Activated CD8-positive, alpha-beta memory T cell treated with anti-CD3 and anti-CD28 coated beads, Interleukin-2, amount 10 ng/mL, durations not matched to agents 7 days and 5 days (primary cell): Measurements from ENCODE around the gene MTHFSD. TPM values are rescaled to one million over a fixed set of nuclear protein-coding genes. Genes with fewer than 3 reads are reported as not detected.
"Not testable (repeated sequence)": the region's sequence is repeated elsewhere in the genome, so short reads cannot be mapped to it uniquely, and the experiment has no call there.

Experiments
- ATAC-seq: fragments of 150-1000 bp; cut with Tn5 transposase; one replicate; pipeline ENCODE4 v1.10.0; 2021; ENCODE audit warnings: moderate library complexity
- CTCF ChIA-PET: fragments of 350-600 bp; sonication (Branson Sonifier 250); formaldehyde crosslinking; loops from one replicate; lab custom pipeline; 2021; ENCODE audit warnings: antibody characterized with exemption; lab: Charles Lee
- DNase-seq: peaks from one replicate; pipeline ENCODE4 v3.0.0-alpha.2; 2020
- H3K27ac Mint-ChIP-seq: one replicate; pipeline ENCODE4 v1.8.0; 2021; ENCODE audit warnings: mild to moderate bottlenecking, mixed read lengths
- H3K27me3 Mint-ChIP-seq: one replicate; pipeline ENCODE4 v1.8.0; 2021; ENCODE audit warnings: mixed read lengths
- H3K36me3 Mint-ChIP-seq: one replicate; pipeline ENCODE4 v1.8.0; 2021; ENCODE audit warnings: mild to moderate bottlenecking, mixed read lengths
- H3K4me1 Mint-ChIP-seq: one replicate; pipeline ENCODE4 v1.8.0; 2021; ENCODE audit warnings: mixed read lengths
- H3K4me3 Mint-ChIP-seq: one replicate; pipeline ENCODE4 v1.8.0; 2021; ENCODE audit warnings: mild to moderate bottlenecking, moderate library complexity, mixed read lengths
- H3K9me3 Mint-ChIP-seq: one replicate; pipeline ENCODE4 v1.8.0; 2022; ENCODE audit warnings: low read depth, mixed read lengths
- total RNA-seq, 2 experiments: library from RNA; stranded (reverse); gene quantifications; one replicate each; pipeline ENCODE4 v1.2.3, GENCODE V29; 2021

The MTHFSD gene
- total RNA-seq, 2 experiments from 2014 or later = 23.2 to 25.3 TPM

- Mint-ChIP-seq H3K27ac (no peak overlapping the region), H3K36me3 (no peaks in the 10 kb centered on the region), H3K9me3 (no peaks in the 10 kb centered on the region), H3K27me3 (peaks cover 16% of the 10 kb centered on the region), H3K4me1 (no peaks in the 10 kb centered on the region), H3K4me3 (no peak overlapping the region)
- CTCF ChIA-PET = no interaction called here
- ATAC-seq = no peak
- DNase-seq = no peak
These were observed 36.2 kb upstream of the MTHFSD start for GRCh38 chr16:86591270-86591669.

DNA sequence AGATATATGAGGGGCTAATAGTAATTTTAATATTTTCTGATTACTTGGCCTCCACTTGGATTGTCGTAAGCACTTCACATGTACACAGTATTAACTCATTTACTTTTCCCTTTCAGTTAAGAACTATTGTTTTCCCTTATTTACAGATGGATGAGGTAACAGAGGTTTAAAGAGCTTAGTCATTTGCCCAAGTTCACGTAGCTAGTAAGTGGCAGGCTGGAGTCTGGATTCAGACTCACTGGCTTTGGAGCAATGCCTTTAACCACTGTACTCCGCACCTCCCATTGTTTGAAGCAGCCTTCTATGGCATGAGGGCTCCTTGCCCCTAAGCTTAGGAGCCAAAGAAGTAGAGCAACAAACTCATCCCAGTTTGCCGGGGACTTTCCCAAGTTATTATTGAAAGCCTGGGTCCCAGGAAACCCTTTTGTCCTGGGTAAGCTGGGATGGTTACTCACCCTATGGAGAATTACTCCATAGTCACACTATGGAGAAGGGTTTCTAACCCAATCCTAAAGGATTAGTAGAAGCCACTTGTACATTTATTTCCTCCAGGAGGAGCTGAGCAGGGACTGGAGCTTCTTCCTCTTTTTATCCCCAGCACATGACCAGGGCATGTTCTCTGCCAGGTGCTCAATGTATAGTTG is 35.6 kb upstream of the MTHFSD start:
- CTCF ChIA-PET = no interaction called here
- DNase-seq (no peak), ATAC-seq (no peak)
- Mint-ChIP-seq H3K27ac (no peak overlapping the region), H3K27me3 (peaks cover 16% of the 10 kb centered on the region), H3K4me1 (no peaks in the 10 kb centered on the region), H3K4me3 (no peak overlapping the region), H3K36me3 (no peaks in the 10 kb centered on the region), H3K9me3 (no peaks in the 10 kb centered on the region)

DNA sequence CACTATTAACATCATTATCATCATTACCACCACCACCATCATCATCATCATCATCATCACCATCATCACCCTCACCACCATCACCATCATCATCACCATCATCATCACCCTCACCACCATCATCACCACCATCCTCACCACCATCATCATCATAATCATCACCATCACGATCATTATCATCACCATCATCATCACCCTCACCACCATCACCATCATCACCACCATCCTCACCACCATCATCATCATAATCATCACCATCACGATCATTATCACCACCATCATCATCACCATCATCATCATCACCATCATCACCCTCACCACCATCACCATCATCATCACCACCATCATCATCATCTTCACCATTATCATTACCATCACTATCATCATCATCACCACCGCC is 32.9 kb upstream of the MTHFSD start:
- CTCF ChIA-PET, H3K36me3 Mint-ChIP-seq, H3K4me1 Mint-ChIP-seq, H3K4me3 Mint-ChIP-seq, H3K9me3 Mint-ChIP-seq, H3K27ac Mint-ChIP-seq, ATAC-seq, DNase-seq: not testable (repeated sequence)
- H3K27me3 Mint-ChIP-seq = peaks cover 10% of the 10 kb centered on the region

GRCh38 chr16:86587487-86587886 is 32.5 kb upstream of the MTHFSD start:
- Mint-ChIP-seq H3K9me3 (no peaks in the 10 kb centered on the region), H3K27me3 (peaks cover 11% of the 10 kb centered on the region), H3K36me3 (no peaks in the 10 kb centered on the region), H3K4me3 (no peak overlapping the region), H3K27ac (no peak overlapping the region), H3K4me1 (no peaks in the 10 kb centered on the region)
- ATAC-seq (no peak), DNase-seq (no peak)
- CTCF ChIA-PET = no interaction called here

DNA sequence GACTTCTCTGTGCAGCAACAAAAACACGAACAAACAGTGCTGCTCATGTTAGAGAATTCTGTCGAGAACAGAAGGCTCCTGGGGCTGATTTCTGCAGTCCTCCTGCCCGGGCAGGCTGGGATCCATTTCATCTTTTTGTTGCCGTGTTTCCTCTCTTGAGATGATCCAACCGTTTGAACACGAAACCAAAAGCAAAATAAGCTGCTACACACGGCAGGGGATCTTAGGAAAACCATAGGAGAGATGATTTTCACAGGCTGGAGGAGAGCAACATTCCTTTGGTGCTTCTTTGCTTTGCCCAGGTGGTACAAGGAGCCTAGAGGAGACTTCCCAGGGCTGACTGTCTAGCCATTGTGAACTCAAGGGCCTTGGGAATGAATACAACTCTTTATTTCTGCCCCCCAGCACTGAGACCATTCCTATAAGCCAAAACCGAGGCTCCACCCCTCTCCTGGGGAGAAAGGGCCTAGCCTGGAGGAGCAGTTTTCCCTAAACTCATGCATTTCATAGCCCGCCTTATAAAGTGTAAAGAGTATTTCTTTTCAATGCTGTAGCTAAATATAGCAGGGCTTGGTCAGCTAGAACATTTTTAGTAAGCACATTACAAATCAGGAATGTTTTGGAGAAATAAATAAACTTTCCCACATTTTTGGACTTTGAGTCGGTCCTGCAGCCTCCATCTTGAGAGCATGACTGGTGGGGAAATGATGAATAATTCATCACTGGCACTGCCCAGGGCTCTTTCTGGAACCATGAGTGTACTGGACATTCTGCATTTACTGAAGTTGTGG is 31.0 kb upstream of the MTHFSD start:
- H3K27me3 Mint-ChIP-seq = peaks cover 16% of the 10 kb centered on the region
- DNase-seq (no peak), ATAC-seq (no peak)
- CTCF ChIA-PET = interaction anchor here (1.3 kb wide), 1 partner anchor 288 kb away, joined by 3 read pairs; no protein-coding TSS in a partner anchor
- no peak overlapping the region for H3K27ac Mint-ChIP-seq
- H3K4me1 Mint-ChIP-seq = no peaks in the 10 kb centered on the region
- no peak overlapping the region for H3K4me3 Mint-ChIP-seq
- H3K9me3 Mint-ChIP-seq = no peaks in the 10 kb centered on the region
- no peaks in the 10 kb centered on the region for H3K36me3 Mint-ChIP-seq

GRCh38 chr16:86584726-86585721 is 30.0 kb upstream of the MTHFSD start:
- H3K9me3 Mint-ChIP-seq = no peaks in the 10 kb centered on the region
- DNase-seq (no peak), ATAC-seq (no peak)
- no peaks in the 10 kb centered on the region for H3K4me1 Mint-ChIP-seq
- peaks cover 25% of the 10 kb centered on the region for H3K27me3 Mint-ChIP-seq
- H3K4me3 Mint-ChIP-seq = no peak overlapping the region
- H3K36me3 Mint-ChIP-seq = no peaks in the 10 kb centered on the region
- no peak overlapping the region for H3K27ac Mint-ChIP-seq
- CTCF ChIA-PET = interaction anchor here (1.0 to 1.3 kb wide), 3 partner anchors 20 to 289 kb away, joined by 3 read pairs; no protein-coding TSS in a partner anchor

- Mint-ChIP-seq H3K27me3 (peaks cover 32% of the 10 kb centered on the region), H3K27ac (no peak overlapping the region), H3K36me3 (no peaks in the 10 kb centered on the region), H3K4me3 (no peak overlapping the region), H3K9me3 (no peaks in the 10 kb centered on the region), H3K4me1 (no peaks in the 10 kb centered on the region)
- DNase-seq (no peak), ATAC-seq (no peak)
- CTCF ChIA-PET = interaction anchor here (1.0 kb wide), 1 partner anchor 19 kb away, joined by 3 read pairs; no protein-coding TSS in a partner anchor
These were observed 29.1 kb upstream of the MTHFSD start for GRCh38 chr16:86584071-86584685.

DNA sequence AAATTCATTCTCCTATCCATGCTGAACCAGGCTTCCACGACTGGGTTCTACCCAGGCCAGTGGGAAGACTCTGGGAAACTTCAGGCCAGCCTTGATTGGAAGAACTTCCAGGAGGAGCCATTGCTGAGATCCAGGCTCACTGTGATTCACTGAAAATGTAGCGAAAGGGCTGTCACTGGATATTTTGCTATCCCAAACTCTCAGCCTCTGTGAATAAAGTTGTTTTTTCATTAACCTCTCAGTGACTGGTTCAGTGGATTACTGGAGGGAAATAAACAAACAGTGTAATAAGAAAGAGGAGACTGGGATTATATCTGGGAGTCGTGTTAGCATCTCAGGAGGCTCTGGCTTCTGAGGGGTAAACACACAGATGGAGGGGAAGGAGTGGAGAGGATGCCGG is 26.4 kb upstream of the MTHFSD start:
- no peak for DNase-seq
- no peak overlapping the region for H3K27ac Mint-ChIP-seq
- no peaks in the 10 kb centered on the region for H3K9me3 Mint-ChIP-seq
- peaks cover 54% of the 10 kb centered on the region for H3K27me3 Mint-ChIP-seq
- CTCF ChIA-PET = no interaction called here
- H3K36me3 Mint-ChIP-seq = no peaks in the 10 kb centered on the region
- ATAC-seq = no peak
- no peak overlapping the region for H3K4me3 Mint-ChIP-seq
- H3K4me1 Mint-ChIP-seq = peaks cover 5% of the 10 kb centered on the region

- peaks cover 61% of the 10 kb centered on the region for H3K27me3 Mint-ChIP-seq
- no peak for ATAC-seq
- no peak overlapping the region for H3K27ac Mint-ChIP-seq
- no peaks in the 10 kb centered on the region for H3K9me3 Mint-ChIP-seq
- no peak for DNase-seq
- no peaks in the 10 kb centered on the region for H3K36me3 Mint-ChIP-seq
- H3K4me1 Mint-ChIP-seq = peaks cover 8% of the 10 kb centered on the region
- CTCF ChIA-PET = interaction anchor here (1.2 kb wide), 1 partner anchor 481 kb away, joined by 3 read pairs; no protein-coding TSS in a partner anchor
- H3K4me3 Mint-ChIP-seq = no peak overlapping the region
These were observed 25.7 kb upstream of the MTHFSD start for GRCh38 chr16:86580791-86581170.

DNA sequence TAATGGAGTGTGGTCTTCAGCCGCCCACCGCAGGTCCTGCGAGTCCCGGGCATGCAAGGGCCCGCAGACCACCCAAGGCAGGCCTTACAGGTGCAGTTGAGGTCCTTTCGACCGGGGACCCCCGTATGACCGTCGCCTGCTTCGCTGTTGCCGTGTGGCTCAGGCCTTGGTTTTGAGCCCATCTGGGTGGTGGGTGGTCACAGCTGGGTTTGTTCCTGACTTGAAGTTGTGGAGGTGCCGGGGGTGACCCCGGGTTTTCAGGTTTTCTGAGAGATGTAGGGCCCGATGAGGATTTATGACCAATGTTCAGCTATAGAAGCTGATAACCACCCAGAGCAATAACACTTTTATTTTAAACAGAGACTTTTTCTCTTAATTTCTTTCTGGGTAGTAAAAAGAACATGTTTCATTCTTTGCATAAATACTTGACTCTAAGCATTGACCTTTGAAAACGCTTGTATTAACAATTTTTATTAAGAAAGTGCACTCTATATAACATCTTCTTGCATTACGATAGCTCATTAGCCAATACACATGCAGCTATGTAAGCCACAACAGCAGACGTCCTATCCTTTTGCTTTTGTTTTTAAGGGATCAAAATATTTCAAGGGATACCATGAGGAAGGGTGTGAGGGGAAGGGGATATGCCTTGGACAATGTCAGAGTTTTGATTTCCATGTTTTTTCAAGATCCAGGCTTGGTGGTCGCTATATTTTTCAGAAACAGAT is 25.2 kb upstream of the MTHFSD start:
- CTCF ChIA-PET = interaction anchor here (1.2 to 1.3 kb wide), 2 partner anchors 481 to 482 kb away, joined by 3 read pairs; no protein-coding TSS in a partner anchor
- H3K27me3 Mint-ChIP-seq = peaks cover 65% of the 10 kb centered on the region
- no peak for ATAC-seq

GRCh38 chr16:86579268-86580062 is 24.4 kb upstream of the MTHFSD start:
- Mint-ChIP-seq H3K9me3 (no peaks in the 10 kb centered on the region), H3K36me3 (no peaks in the 10 kb centered on the region), H3K4me1 (peaks cover 8% of the 10 kb centered on the region), H3K27me3 (peaks cover 72% of the 10 kb centered on the region), H3K27ac (no peak overlapping the region), H3K4me3 (no peak overlapping the region)
- CTCF ChIA-PET = interaction anchor here (1.3 kb wide), 1 partner anchor 481 kb away, joined by 3 read pairs; no protein-coding TSS in a partner anchor
- DNase-seq = no peak
- no peak for ATAC-seq

More for the DNA sequence above, 25.2 kb upstream of the MTHFSD start:
- DNase-seq = no peak
- Mint-ChIP-seq H3K9me3 (no peaks in the 10 kb centered on the region), H3K27ac (no peak overlapping the region), H3K4me1 (peaks cover 8% of the 10 kb centered on the region), H3K4me3 (no peak overlapping the region), H3K36me3 (no peaks in the 10 kb centered on the region)
